Stimulated activated effector memory CD8-positive, alpha-beta T cell treated with anti-CD3 and anti-CD28 coated beads, Interleukin-12 subunit alpha, Interleukin-12 subunit beta, amount 100 ng/mL, for 72 hours (primary cell): ENCODE results near the gene HYAL3.

Experiments
- ATAC-seq: fragments of 150-1000 bp; cut with Tn5 transposase; 2 replicates; pipeline ENCODE4 v1.10.0; 2021
- DNase-seq, 2 donors: peaks; one replicate each; pipeline ENCODE4 v3.0.0; 2021 to 2022; ENCODE audit warnings: low spot score in 2 of 2
- H3K27ac Mint-ChIP-seq: one replicate; pipeline ENCODE4 v1.8.0; 2022; ENCODE audit warnings: mild to moderate bottlenecking, mixed read lengths
- H3K36me3 Mint-ChIP-seq: one replicate; pipeline ENCODE4 v1.8.0; 2022; ENCODE audit warnings: mild to moderate bottlenecking, mixed read lengths
- H3K4me1 Mint-ChIP-seq: one replicate; pipeline ENCODE4 v1.8.0; 2022; ENCODE audit warnings: mixed read lengths
- H3K4me3 Mint-ChIP-seq: one replicate; pipeline ENCODE4 v1.8.0; 2022; ENCODE audit warnings: mild to moderate bottlenecking, mixed read lengths
- H3K9me3 Mint-ChIP-seq: one replicate; pipeline ENCODE4 v1.8.0; 2022; ENCODE audit warnings: mixed read lengths

The HYAL3 gene

GRCh38 chr3:50336452-50337174 is 37.4 kb upstream of the HYAL3 start:
- H3K27ac Mint-ChIP-seq, result peak overlapping the region; percentile 96
- H3K4me3 Mint-ChIP-seq, result peak overlapping the region; percentile 93
- no peak for DNase-seq
- ATAC-seq, result peak; percentile 59
- peaks cover 89% of the 10 kb centered on the region for H3K36me3 Mint-ChIP-seq
- H3K9me3 Mint-ChIP-seq, result no peaks in the 10 kb centered on the region
- H3K4me1 Mint-ChIP-seq, result peaks cover 59% of the 10 kb centered on the region

- peak overlapping the region; percentile 96 for H3K27ac Mint-ChIP-seq
- peaks cover 100% of the 10 kb centered on the region for H3K36me3 Mint-ChIP-seq
- ATAC-seq (no peak), DNase-seq (no peak)
- H3K9me3 Mint-ChIP-seq, result no peaks in the 10 kb centered on the region
- H3K4me1 Mint-ChIP-seq, result peaks cover 50% of the 10 kb centered on the region
- H3K4me3 Mint-ChIP-seq, result peak overlapping the region; percentile 93
Observed at GRCh38 chr3:50334339-50335075, 35.3 kb upstream of the HYAL3 start.

- no peak for ATAC-seq
- peak overlapping the region; percentile 96 for H3K27ac Mint-ChIP-seq
- no peaks in the 10 kb centered on the region for H3K9me3 Mint-ChIP-seq
- H3K4me1 Mint-ChIP-seq, result peaks cover 43% of the 10 kb centered on the region
- peaks cover 100% of the 10 kb centered on the region for H3K36me3 Mint-ChIP-seq
- DNase-seq, result no peak
- peak overlapping the region; percentile 93 for H3K4me3 Mint-ChIP-seq
Observed at GRCh38 chr3:50333744-50334328, 34.6 kb upstream of the HYAL3 start.

- no peak for DNase-seq
- Mint-ChIP-seq H3K4me3 (no peak overlapping the region), H3K36me3 (peaks cover 93% of the 10 kb centered on the region), H3K9me3 (no peaks in the 10 kb centered on the region), H3K4me1 (peaks cover 41% of the 10 kb centered on the region), H3K27ac (no peak overlapping the region)
- no peak for ATAC-seq
Observed at GRCh38 chr3:50331364-50331907, 32.2 kb upstream of the HYAL3 start.

GRCh38 chr3:50330330-50330729 is 31.1 kb upstream of the HYAL3 start:
- no peak for ATAC-seq
- Mint-ChIP-seq H3K27ac (peak overlapping the region; percentile 37), H3K4me1 (peaks cover 35% of the 10 kb centered on the region), H3K36me3 (peaks cover 91% of the 10 kb centered on the region), H3K4me3 (no peak overlapping the region), H3K9me3 (no peaks in the 10 kb centered on the region)
- no peak for DNase-seq

GRCh38 chr3:50327943-50328691 is 28.9 kb upstream of the HYAL3 start, which contains the start of gene TUSC2:
Gene TUSC2, minus strand, starts transcription at chr3:50328223. Its CDS starts 124 bp downstream, at chr3:50328099.
- Mint-ChIP-seq H3K36me3 (peaks cover 77% of the 10 kb centered on the region), H3K27ac (peak within 1 kb of the TSS; percentile 88), H3K4me3 (peak within 1 kb of the TSS; percentile 80), H3K9me3 (no peaks in the 10 kb centered on the region), H3K4me1 (peaks cover 24% of the 10 kb centered on the region)
- ATAC-seq (peak; percentile 92), DNase-seq (peak; percentile 82 to 95)

- Mint-ChIP-seq H3K36me3 (peaks cover 67% of the 10 kb centered on the region), H3K4me3 (peak overlapping the region; percentile 80), H3K9me3 (no peaks in the 10 kb centered on the region), H3K27ac (peak overlapping the region; percentile 88), H3K4me1 (peaks cover 30% of the 10 kb centered on the region)
- ATAC-seq (no peak), DNase-seq (no peak)
Observed at GRCh38 chr3:50327129-50327528, 27.9 kb upstream of the HYAL3 start.

GRCh38 chr3:50326182-50326541 is 27.0 kb upstream of the HYAL3 start:
- Mint-ChIP-seq H3K36me3 (peaks cover 57% of the 10 kb centered on the region), H3K27ac (no peak overlapping the region), H3K9me3 (no peaks in the 10 kb centered on the region), H3K4me1 (peaks cover 30% of the 10 kb centered on the region), H3K4me3 (peak overlapping the region; percentile 80)
- ATAC-seq, result no peak
- no peak for DNase-seq

- ATAC-seq, result no peak
- peak overlapping the region; percentile 91 for H3K27ac Mint-ChIP-seq
- no peak for DNase-seq
- no peak overlapping the region for H3K4me3 Mint-ChIP-seq
- H3K4me1 Mint-ChIP-seq, result peaks cover 31% of the 10 kb centered on the region
- peaks cover 52% of the 10 kb centered on the region for H3K36me3 Mint-ChIP-seq
- no peaks in the 10 kb centered on the region for H3K9me3 Mint-ChIP-seq
Observed at GRCh38 chr3:50325497-50326181, 26.4 kb upstream of the HYAL3 start.

- Mint-ChIP-seq H3K4me3 (no peak overlapping the region), H3K9me3 (no peaks in the 10 kb centered on the region), H3K27ac (peak overlapping the region; percentile 91), H3K36me3 (peaks cover 46% of the 10 kb centered on the region), H3K4me1 (peaks cover 37% of the 10 kb centered on the region)
- ATAC-seq (no peak), DNase-seq (no peak)
Observed at GRCh38 chr3:50325113-50325480, 25.9 kb upstream of the HYAL3 start.

GRCh38 chr3:50324351-50325112 is 25.3 kb upstream of the HYAL3 start:
- Mint-ChIP-seq H3K4me3 (no peak overlapping the region), H3K27ac (peak overlapping the region; percentile 91), H3K9me3 (no peaks in the 10 kb centered on the region), H3K4me1 (peaks cover 42% of the 10 kb centered on the region), H3K36me3 (peaks cover 41% of the 10 kb centered on the region)
- DNase-seq (peak; percentile 52 to 82), ATAC-seq (peak; percentile 42)

GRCh38 chr3:50323614-50324199 is 24.5 kb upstream of the HYAL3 start:
- peak overlapping the region; percentile 91 for H3K27ac Mint-ChIP-seq
- ATAC-seq (no peak), DNase-seq (no peak)
- H3K4me3 Mint-ChIP-seq, result peak overlapping the region; percentile 78
- H3K36me3 Mint-ChIP-seq, result peaks cover 33% of the 10 kb centered on the region
- H3K9me3 Mint-ChIP-seq, result no peaks in the 10 kb centered on the region
- peaks cover 50% of the 10 kb centered on the region for H3K4me1 Mint-ChIP-seq

GRCh38 chr3:50323092-50323600 is 23.9 kb upstream of the HYAL3 start:
- peak overlapping the region; percentile 78 for H3K4me3 Mint-ChIP-seq
- ATAC-seq (no peak), DNase-seq (no peak)
- peaks cover 56% of the 10 kb centered on the region for H3K4me1 Mint-ChIP-seq
- H3K27ac Mint-ChIP-seq, result peak overlapping the region; percentile 91
- no peaks in the 10 kb centered on the region for H3K9me3 Mint-ChIP-seq
- H3K36me3 Mint-ChIP-seq, result peaks cover 27% of the 10 kb centered on the region
